H1 (cell line): Measurements from ENCODE around the gene NR2F1-AS1. TPM values are rescaled to one million over a fixed set of nuclear protein-coding genes. Genes with fewer than 3 reads are reported as not detected.

Experiments
- CTCF ChIA-PET: fragments of 300-600 bp; sonication (Branson Sonifier 250); formaldehyde crosslinking; loops from one replicate; lab custom pipeline; 2021; ENCODE audit not compliant: partially characterized antibody; lab: Charles Lee
- POLR2A ChIA-PET: fragments of 300-600 bp; sonication (Branson Sonifier 250); formaldehyde crosslinking; loops from one replicate; lab custom pipeline; 2021; ENCODE audit warnings: inconsistent platforms; ENCODE audit not compliant: partially characterized antibody; lab: Charles Lee
- DNase-seq, 2 experiments: peaks; one replicate each; pipeline versions ENCODE4 v3.0.0 to v3.0.0-alpha.2; 2010 to 2022; ENCODE audit warnings: low spot score in 2 of 2, low read depth in 1 of 2, mixed read lengths in 1 of 2
- FAIRE-seq: peaks from 2 replicates; lab custom pipeline; 2011; peaks lifted over from hg19 to GRCh38; lab: Jason Lieb, UNC
- H2AFZ ChIP-seq: 2 replicates; pipeline ENCODE4 v1.8.1; 2012; ENCODE audit warnings: low read length, inconsistent platforms
- H2AK5ac ChIP-seq: 2 replicates; pipeline ENCODE4 v1.6.1; 2013; ENCODE audit warnings: low read depth, low read length
- H2BK120ac ChIP-seq: replicated peaks from 2 replicates; pipeline ENCODE3; 2013; ENCODE audit warnings: low read depth, low read length, inconsistent platforms
- H2BK12ac ChIP-seq: 2 replicates; pipeline ENCODE4 v1.6.1; 2013; ENCODE audit warnings: low read depth, low read length
- H2BK15ac ChIP-seq: 2 replicates; pipeline ENCODE4 v1.6.1; 2013; ENCODE audit warnings: low read length
- H2BK20ac ChIP-seq: 2 replicates; pipeline ENCODE4 v1.6.1; 2013; ENCODE audit warnings: low read length
- H2BK5ac ChIP-seq: 2 replicates; pipeline ENCODE4 v1.6.1; 2013; ENCODE audit warnings: low read depth, low read length
- H3K14ac ChIP-seq: 2 replicates; pipeline ENCODE4 v1.6.1; 2013; ENCODE audit warnings: inconsistent platforms; ENCODE audit not compliant: insufficient read length
- H3K18ac ChIP-seq: 2 replicates; pipeline ENCODE4 v1.6.1; 2013; ENCODE audit warnings: low read length; ENCODE audit errors: extremely low read depth
- H3K23ac ChIP-seq: 2 replicates; pipeline ENCODE4 v1.6.1; 2013; ENCODE audit warnings: inconsistent platforms; ENCODE audit not compliant: insufficient read length
- H3K23me2 ChIP-seq: 2 replicates; pipeline ENCODE4 v1.6.1; 2013; ENCODE audit warnings: low read depth, low read length
- H3K27ac ChIP-seq: 2 replicates; pipeline ENCODE4 v1.6.1; 2011; ENCODE audit warnings: low read depth, low read length, inconsistent platforms
- H3K27me3 ChIP-seq, 4 experiments: replicated peaks in 1 of 4; 1 replicate in 1 of 4; 2 replicates in 3 of 4; pipeline versions ENCODE4 v1.6.1 to v1.8.1; 2011 to 2013; ENCODE audit warnings: low read length in 3 of 4, mild to moderate bottlenecking in 3 of 4, inconsistent platforms in 2 of 4, mixed read lengths in 2 of 4, moderate library complexity in 1 of 4; ENCODE audit not compliant: control insufficient read depth in 3 of 4, insufficient read depth in 3 of 4; ENCODE audit errors: extremely low read depth in 1 of 4
- H3K36me3 ChIP-seq, 4 experiments: 2 replicates each; pipeline versions ENCODE4 v1.6.1 to v1.8.1; 2011 to 2013; ENCODE audit warnings: mild to moderate bottlenecking in 4 of 4, low read length in 3 of 4, moderate library complexity in 2 of 4, control low read depth in 1 of 4, inconsistent platforms in 1 of 4; ENCODE audit not compliant: insufficient read depth in 4 of 4, control insufficient read depth in 2 of 4
- H3K4ac ChIP-seq: replicated peaks from 2 replicates; pipeline ENCODE3; 2013; ENCODE audit warnings: low read length, low read depth, mixed read lengths, inconsistent platforms; ENCODE audit not compliant: insufficient read length
- H3K4me1 ChIP-seq, 4 experiments: replicated peaks in 1 of 4; 1 replicate in 1 of 4; 2 replicates in 3 of 4; pipeline versions ENCODE4 v1.6.1 to v1.8.1; 2011 to 2013; ENCODE audit warnings: low read length in 3 of 4, inconsistent platforms in 2 of 4, mixed read lengths in 1 of 4; ENCODE audit not compliant: insufficient read depth in 4 of 4, control insufficient read depth in 3 of 4
- H3K4me2 ChIP-seq, 2 experiments: 2 replicates each; pipeline versions ENCODE4 v1.6.1 to v1.8.1; 2011 to 2013; ENCODE audit warnings: low read depth in 2 of 2, low read length in 2 of 2, control low read depth in 1 of 2, inconsistent platforms in 1 of 2, mild to moderate bottlenecking in 1 of 2; ENCODE audit not compliant: insufficient read depth in 1 of 2
- H3K4me3 ChIP-seq, 4 experiments: fragments of 200-600, 300-600 bp in 1 of 4; sonication (generic), shearing (Covaris generic), sonication (Bioruptor Twin) in 1 of 4; 2 replicates each; pipeline versions ENCODE4 v1.5.1 to v1.8.1; 2011 to 2016; ENCODE audit warnings: low read length in 4 of 4, low read depth in 3 of 4, control low read depth in 2 of 4, inconsistent platforms in 2 of 4, mild to moderate bottlenecking in 2 of 4, mixed read lengths in 1 of 4, moderate library complexity in 1 of 4; ENCODE audit not compliant: insufficient read depth in 2 of 4; ENCODE audit errors: extremely low read depth in 1 of 4
- H3K56ac ChIP-seq: replicated peaks from 2 replicates; pipeline ENCODE3; 2013; ENCODE audit warnings: low read depth, mild to moderate bottlenecking, mixed read lengths, low read length, inconsistent platforms; ENCODE audit not compliant: insufficient read length
- H3K79me1 ChIP-seq: 2 replicates; pipeline ENCODE4 v1.6.1; 2013; ENCODE audit warnings: low read depth, low read length, control low read depth
- H3K79me2 ChIP-seq, 2 experiments: 2 replicates each; pipeline versions ENCODE4 v1.6.1 to v1.8.1; 2012 to 2013; ENCODE audit warnings: low read length in 2 of 2, mild to moderate bottlenecking in 2 of 2, inconsistent platforms in 1 of 2; ENCODE audit not compliant: insufficient read depth in 2 of 2, control insufficient read depth in 1 of 2
- H3K9ac ChIP-seq, 4 experiments: replicated peaks in 1 of 4; 1 replicate in 1 of 4; 2 replicates in 3 of 4; pipeline versions ENCODE4 v1.6.1 to v1.8.1; 2011 to 2013; ENCODE audit warnings: low read depth in 3 of 4, low read length in 3 of 4, control low read depth in 2 of 4, mild to moderate bottlenecking in 2 of 4, moderate library complexity in 2 of 4, inconsistent platforms in 1 of 4; ENCODE audit errors: extremely low read depth in 1 of 4
- H3K9me3 ChIP-seq, 2 experiments: 2 replicates each; pipeline versions ENCODE4 v1.6.1 to v1.8.1; 2012 to 2013; ENCODE audit warnings: mild to moderate bottlenecking in 2 of 2, moderate library complexity in 2 of 2, control low read depth in 1 of 2, inconsistent platforms in 1 of 2, low read depth in 1 of 2, low read length in 1 of 2, mixed read lengths in 1 of 2; ENCODE audit not compliant: insufficient read depth in 2 of 2
- H4K20me1 ChIP-seq, 2 experiments: replicated peaks in 1 of 2; 2 replicates each; pipeline versions ENCODE3 to v1.8.1; 2011 to 2013; ENCODE audit warnings: inconsistent platforms in 2 of 2, low read length in 2 of 2, mild to moderate bottlenecking in 1 of 2; ENCODE audit not compliant: insufficient read depth in 2 of 2, control insufficient read depth in 1 of 2
- H4K5ac ChIP-seq: 2 replicates; pipeline ENCODE4 v1.6.1; 2013; ENCODE audit warnings: low read length, low read depth, mixed read lengths, inconsistent platforms; ENCODE audit not compliant: insufficient read length
- H4K8ac ChIP-seq: 2 replicates; pipeline ENCODE4 v1.8.0; 2013; ENCODE audit warnings: mild to moderate bottlenecking, moderate library complexity, low read length, inconsistent platforms; ENCODE audit not compliant: insufficient read depth; ENCODE audit errors: extremely low read depth
- H4K91ac ChIP-seq: replicated peaks from 2 replicates; pipeline ENCODE3; 2013; ENCODE audit warnings: low read length, mixed read lengths, inconsistent platforms; ENCODE audit not compliant: insufficient read length
- ASH2L ChIP-seq: fragments of 200-600, 300-600 bp; sonication (generic); IDR thresholded peaks from one replicate; pipeline ENCODE4 v1.7.1; 2017; ENCODE audit warnings: low read length
- CEBPB ChIP-seq: IDR thresholded peaks from 2 replicates; pipeline ENCODE4 v1.6.1; 2012; ENCODE audit warnings: low read depth, low read length
- CHD1 ChIP-seq: IDR thresholded peaks from 2 replicates; pipeline ENCODE4 v1.6.1; 2012; ENCODE audit warnings: low read depth, low read length, improper control_type of control experiment
- NANOG ChIP-seq: IDR thresholded peaks from 2 replicates; pipeline ENCODE4 v1.6.1; 2011; ENCODE audit warnings: low read length, low read depth, mild to moderate bottlenecking, inconsistent platforms; ENCODE audit not compliant: insufficient read depth, poor library complexity, severe bottlenecking
- SAP30 ChIP-seq: fragments of 300-600 bp; sonication (generic); IDR thresholded peaks from 2 replicates; pipeline ENCODE4 v1.7.1; 2012; ENCODE audit warnings: low read length, moderate library complexity, mild to moderate bottlenecking, inconsistent platforms; ENCODE audit not compliant: insufficient read depth, insufficient replicate concordance
- SP2 ChIP-seq: IDR thresholded peaks from 2 replicates; pipeline ENCODE4 v1.6.1; 2012; ENCODE audit warnings: mild to moderate bottlenecking, low read length, inconsistent platforms
- SRF ChIP-seq: IDR thresholded peaks from 2 replicates; pipeline ENCODE4 v1.6.1; 2011; ENCODE audit warnings: mild to moderate bottlenecking, low read depth, low read length, moderate library complexity
- TAF1 ChIP-seq: IDR thresholded peaks from 2 replicates; pipeline ENCODE4 v1.6.1; 2011; ENCODE audit warnings: mild to moderate bottlenecking, low read depth, low read length
- WGBS, 2 experiments: shearing (Covaris generic) in 1 of 2; methylation state at CpG; one replicate each; pipeline versions ENCODE4 v1.1.6 to v1.1.7; 2013 to 2015; ENCODE audit warnings: low lambda C conversion rate in 2 of 2, mixed read lengths in 2 of 2, inconsistent platforms in 1 of 2, low coverage in 1 of 2, missing lambda C conversion rate in 1 of 2; ENCODE audit not compliant: insufficient replicate concordance in 2 of 2, insufficient coverage in 1 of 2, insufficient read length in 1 of 2; ENCODE audit errors: extremely low coverage in 1 of 2, missing lambda C conversion rate in 1 of 2; 5-methylcytosine and 5-hydroxymethylcytosine counted together
- polyA plus RNA-seq, 7 experiments: library from polyadenylated mRNA; depleted of rRNA in 3 of 7; stranded (reverse) in 5 of 7; unstranded in 2 of 7; fragments of >200 nt in 5 of 7; fragments of 200-250 nt in 2 of 7; gene quantifications; 1 replicate in 5 of 7; 2 replicates in 1 of 7; 4 replicates in 1 of 7; pipeline versions ENCODE4 v1.2.1 to v1.2.3, GENCODE V29; 2011 to 2013; ENCODE audit warnings: missing spikeins in 2 of 7, mixed read lengths in 2 of 7
- total RNA-seq: library from RNA; stranded (reverse); fragmentation: NEBNext Ultra II Directional; extraction: Animal tissue kit (Norgen Biotek cat#: 25700); gene quantifications from 2 replicates; pipeline ENCODE4 v1.2.1, GENCODE V29; 2021
- TF ChIP-seq, protein P1 (sequence below): IDR thresholded peaks from 2 replicates; pipeline ENCODE4 v1.6.1; 2011; ENCODE audit warnings: low read depth, mild to moderate bottlenecking, low read length; ENCODE audit not compliant: insufficient read depth
- TF ChIP-seq, protein P2 (sequence below), 3 experiments: IDR thresholded peaks; 1 replicate in 2 of 3; 2 replicates in 1 of 3; pipeline versions ENCODE4 v1.5.1 to v1.6.1; 2011; ENCODE audit warnings: low read length in 3 of 3, mild to moderate bottlenecking in 3 of 3, inconsistent platforms in 2 of 3, low read depth in 1 of 3, moderate library complexity in 1 of 3; ENCODE audit not compliant: insufficient read depth in 1 of 3; ENCODE audit errors: control extremely low read depth in 1 of 3
- TF ChIP-seq, protein P3 (sequence below): IDR thresholded peaks from 2 replicates; pipeline ENCODE4 v1.6.1; 2012; ENCODE audit warnings: inconsistent platforms

The NR2F1-AS1 gene
- total and polyA plus RNA-seq, 2 of the 8 experiments (the other 6 are each of a cell fraction or from before 2014, with no cell fraction given): 1.6 to 5.6 TPM

DNA sequence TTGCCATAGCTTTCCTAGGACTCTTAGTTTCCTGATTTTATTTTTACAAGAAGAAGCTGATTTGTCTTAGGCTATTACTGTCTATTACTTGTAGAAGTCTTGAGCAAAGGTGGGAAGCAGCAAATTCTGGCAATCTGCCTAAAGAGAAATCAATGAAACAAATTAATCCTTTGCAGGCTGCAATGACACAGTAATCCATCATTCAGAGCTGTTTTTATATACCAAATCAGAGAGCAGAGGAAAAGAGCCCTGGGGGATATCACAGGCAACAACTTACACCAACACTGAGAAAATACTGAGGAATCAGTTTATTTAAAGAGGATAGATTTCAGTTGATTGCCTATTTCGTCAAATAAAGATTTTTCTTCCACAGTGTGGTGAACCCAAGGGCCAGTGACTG is 13.6 kb downstream of the NR2F1-AS1 start:
- no peaks in the 10 kb centered on the region for H3K9me3 ChIP-seq
- peaks cover 3 to 6% of the 10 kb centered on the region in 2 experiments for H4K20me1 ChIP-seq
- no peak overlapping the region for H3K14ac ChIP-seq
- POLR2A ChIA-PET: no interaction called here
- FAIRE-seq (no peak), DNase-seq (no peak)
- H2AFZ ChIP-seq: no peak overlapping the region
- H3K9ac ChIP-seq: no peak overlapping the region
- H2BK5ac ChIP-seq: no peak overlapping the region
- H4K5ac ChIP-seq: no peak overlapping the region
- H3K4me2 ChIP-seq: no peak overlapping the region
- no peak overlapping the region for H3K4me3 ChIP-seq
- no peak overlapping the region for H2AK5ac ChIP-seq
- no peak overlapping the region for H3K56ac ChIP-seq
- no peak overlapping the region for H2BK120ac ChIP-seq
- no peak overlapping the region for H2BK20ac ChIP-seq
- no peak overlapping the region for H4K91ac ChIP-seq
- H3K27me3 ChIP-seq: peaks cover 29 to 43% (median 42%) of the 10 kb centered on the region in 4 experiments
- no peak overlapping the region for H2BK12ac ChIP-seq
- CTCF ChIA-PET: no interaction called here
- no peaks in the 10 kb centered on the region for H3K79me2 ChIP-seq
- 74% methylated on average over 1 of the region's 1 CpG; no CpG with 5 or more reads in 1 of the 2 experiments for WGBS, 2 experiments
- H3K27ac ChIP-seq: no peak overlapping the region
- H4K8ac ChIP-seq: no peak overlapping the region
- H3K79me1 ChIP-seq: no peaks in the 10 kb centered on the region
- H3K18ac ChIP-seq: no peak overlapping the region
- no peak overlapping the region for H3K4ac ChIP-seq
- peaks cover 7% of the 10 kb centered on the region; the same call in 1 of the 2 replicates for H3K23me2 ChIP-seq
- H3K4me1 ChIP-seq: peaks cover 3 to 18% (median 13%) of the 10 kb centered on the region in 4 experiments
- H2BK15ac ChIP-seq: no peak overlapping the region
- H3K36me3 ChIP-seq: no peaks in the 10 kb centered on the region
- H3K23ac ChIP-seq: no peak overlapping the region
- TF ChIP-seq NANOG (no peak), SRF (no peak), CHD1 (no peak), SAP30 (no peak), TAF1 (no peak), ASH2L (no peak), SP2 (no peak), CEBPB (no peak)
- TF ChIP-seq, protein P1, sequence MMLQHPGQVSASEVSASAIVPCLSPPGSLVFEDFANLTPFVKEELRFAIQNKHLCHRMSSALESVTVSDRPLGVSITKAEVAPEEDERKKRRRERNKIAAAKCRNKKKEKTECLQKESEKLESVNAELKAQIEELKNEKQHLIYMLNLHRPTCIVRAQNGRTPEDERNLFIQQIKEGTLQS: no peak
- TF ChIP-seq, protein P2, sequence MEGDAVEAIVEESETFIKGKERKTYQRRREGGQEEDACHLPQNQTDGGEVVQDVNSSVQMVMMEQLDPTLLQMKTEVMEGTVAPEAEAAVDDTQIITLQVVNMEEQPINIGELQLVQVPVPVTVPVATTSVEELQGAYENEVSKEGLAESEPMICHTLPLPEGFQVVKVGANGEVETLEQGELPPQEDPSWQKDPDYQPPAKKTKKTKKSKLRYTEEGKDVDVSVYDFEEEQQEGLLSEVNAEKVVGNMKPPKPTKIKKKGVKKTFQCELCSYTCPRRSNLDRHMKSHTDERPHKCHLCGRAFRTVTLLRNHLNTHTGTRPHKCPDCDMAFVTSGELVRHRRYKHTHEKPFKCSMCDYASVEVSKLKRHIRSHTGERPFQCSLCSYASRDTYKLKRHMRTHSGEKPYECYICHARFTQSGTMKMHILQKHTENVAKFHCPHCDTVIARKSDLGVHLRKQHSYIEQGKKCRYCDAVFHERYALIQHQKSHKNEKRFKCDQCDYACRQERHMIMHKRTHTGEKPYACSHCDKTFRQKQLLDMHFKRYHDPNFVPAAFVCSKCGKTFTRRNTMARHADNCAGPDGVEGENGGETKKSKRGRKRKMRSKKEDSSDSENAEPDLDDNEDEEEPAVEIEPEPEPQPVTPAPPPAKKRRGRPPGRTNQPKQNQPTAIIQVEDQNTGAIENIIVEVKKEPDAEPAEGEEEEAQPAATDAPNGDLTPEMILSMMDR (IDR thresholded peaks at IDR 0.05; ENCODE audit: control extremely low read depth in 1 of 3, insufficient read depth in 1 of 3, low read depth in 1 of 3, low read length in 3 of 3): no peak
- TF ChIP-seq, protein P3, sequence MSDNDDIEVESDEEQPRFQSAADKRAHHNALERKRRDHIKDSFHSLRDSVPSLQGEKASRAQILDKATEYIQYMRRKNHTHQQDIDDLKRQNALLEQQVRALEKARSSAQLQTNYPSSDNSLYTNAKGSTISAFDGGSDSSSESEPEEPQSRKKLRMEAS: no peak
